Heart left ventricle (tissue), 16 donors: ENCODE data around the gene SLC9A7. TPM values are rescaled to one million over a fixed set of nuclear protein-coding genes. Genes with fewer than 3 reads are reported as not detected.

Source experiments
- ATAC-seq, 4 donors: fragments of 200-7000 bp; cut with Tn5 transposase; one replicate each; pipeline ENCODE4 v1.9.1; 2020 to 2022; ENCODE audit warnings: moderate library complexity in 4 of 4, mild to moderate bottlenecking in 3 of 4, moderate number of reproducible peaks in 1 of 4
- DNase-seq, 5 donors: peaks; one replicate each; pipeline ENCODE4 v3.0.0-alpha.2; 2020
- H3K27ac ChIP-seq, 12 donors: fragments of 200-600 bp; sonication (generic) in 4 of 12; one replicate each; pipeline versions ENCODE4 v1.5.0 to v1.8.0; 2016 to 2022; ENCODE audit warnings: mild to moderate bottlenecking in 2 of 12
- H3K27me3 ChIP-seq, 9 donors: fragments of 200-600 bp; sonication (generic) in 2 of 9; one replicate each; pipeline versions ENCODE4 v1.5.1 to v1.8.0; 2016 to 2022; ENCODE audit warnings: mild to moderate bottlenecking in 3 of 9
- H3K36me3 ChIP-seq, 9 donors: fragments of 200-600 bp; sonication (generic) in 2 of 9; one replicate each; pipeline versions ENCODE4 v1.5.0 to v1.8.0; 2018 to 2022; ENCODE audit warnings: mild to moderate bottlenecking in 2 of 9
- H3K4me1 ChIP-seq, 12 donors: fragments of 200-600 bp; sonication (generic) in 4 of 12; one replicate each; pipeline versions ENCODE4 v1.5.0 to v1.8.0; 2016 to 2022; ENCODE audit warnings: mild to moderate bottlenecking in 3 of 12
- H3K4me3 ChIP-seq, 12 donors: fragments of 200-600 bp; sonication (generic) in 4 of 12; one replicate each; pipeline versions ENCODE4 v1.5.0 to v1.8.0; 2017 to 2022; ENCODE audit warnings: mild to moderate bottlenecking in 9 of 12, moderate library complexity in 4 of 12
- H3K9me3 ChIP-seq, 12 donors: fragments of 200-600 bp; sonication (generic) in 4 of 12; one replicate each; pipeline versions ENCODE4 v1.5.0 to v1.8.0; 2016 to 2022; ENCODE audit warnings: mild to moderate bottlenecking in 1 of 12
- CTCF ChIP-seq, 12 donors: fragments of 200-600 bp; sonication (generic) in 4 of 12; IDR thresholded peaks; one replicate each; pipeline versions ENCODE4 v1.5.0 to v1.8.0; 2018 to 2022; ENCODE audit warnings: antibody characterized with exemption in 12 of 12, mild to moderate bottlenecking in 5 of 12
- POLR2A ChIP-seq, 2 donors: fragments of 450-650 bp; IDR thresholded peaks; one replicate each; pipeline ENCODE4 v1.6.1; 2017; ENCODE audit warnings: antibody characterized with exemption in 2 of 2, mild to moderate bottlenecking in 2 of 2, moderate library complexity in 2 of 2
- WGBS, 4 donors: extraction: QIAGEN DNeasy Blood & Tissue Kit in 2 of 4; methylation state at CpG; one replicate each; pipeline versions ENCODE4 v1.1.5 to v1.1.7; 2013 to 2018; 5-methylcytosine and 5-hydroxymethylcytosine counted together
- intact Hi-C, 10 donors: fragments of 100-400 bp; cut with DNase I; formaldehyde crosslinking; loops; one replicate each; pipeline versions ENCODE4 v1.11.1 to v1.14.2; 2022
- polyA plus RNA-seq, 2 donors: library from polyadenylated mRNA; stranded (reverse); fragments of 200-250 nt; gene quantifications; one replicate each; pipeline ENCODE4 v1.2.3, GENCODE V29; 2013
- total RNA-seq, 9 donors: library from RNA; depleted of rRNA in 2 of 9; stranded (reverse); fragments of >200 nt in 2 of 9; fragmentation: NEBNext Ultra II Directional in 3 of 9; extraction: Animal tissue kit (Norgen Biotek cat#: 25700) in 3 of 9; gene quantifications; one replicate each; pipeline versions ENCODE4 v1.1.0 to v1.2.4, GENCODE V29; 2016 to 2023
- donor health status: ischemic (EF 13 %, LVEDD 7.1; RV severe dilation, severe dysfunction).
- donor health status: healthy with polysubstance abuse.
- donor health status: DM: no; HTN: yes; CAD: no.
- donor health status: DM: no; HTN: no; CAD: no.
- donor health status: ischemic (EF 25% LVEDD 6.9; RV normal size, moderate dysfunction).
- donor health status: ischemic (EF 25% LVEDD 5.7; RV mildly dilated, moderate dysfunction).
- donor health status: healthy.
- donor health status: DM: yes; HTN: yes; CAD: no.
- donor health status: ischemic (EF 35%, LVEDD 5.7; RV mildly dilated, moderate dysfunction).
- donor health status: nonischemic (EF 11% LVEDD 7.7; RV severe dilation, severe dysfunction).
- donor health status: DM: yes; HTN: yes; CAD: no.
- donor health status: PGD.
- donor health status: ischemic (EF 29% LVEDD 5.4; RV normal size, mild dysfunction).
- donor health status: nonischemic (EF 23%, LVEDD 6.1; RV moderate dilation, normal function).

SLC9A7 gene
- total and polyA plus RNA-seq, 11 donors = 0.46 to 8.6 (median 2.3) TPM

DNA sequence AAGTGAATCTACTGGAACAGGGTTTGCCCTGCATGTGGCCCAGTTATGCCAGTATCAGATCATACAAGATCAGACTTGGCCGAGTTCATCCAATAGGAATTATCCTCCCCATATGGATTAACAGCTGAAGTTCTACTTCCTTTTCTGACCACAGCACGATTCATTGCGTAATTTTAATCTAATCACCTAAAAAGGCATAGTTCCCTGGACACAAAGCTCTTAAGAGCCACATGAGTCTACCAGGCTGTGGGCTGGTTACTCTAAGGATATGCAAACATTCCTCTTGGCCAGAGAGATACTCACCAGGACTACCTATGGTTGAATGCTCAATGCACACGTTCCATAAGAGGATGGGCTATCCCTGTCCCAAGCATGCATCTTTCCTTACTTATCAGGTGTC, 138.4 kb downstream of the SLC9A7 start:
- no peak for TF ChIP-seq POLR2A (IDR thresholded peaks at IDR 0.05)
- no peak for TF ChIP-seq CTCF (IDR thresholded peaks at IDR 0.05)
- DNase-seq = no peak
- ATAC-seq = no peak
- H3K27ac ChIP-seq = no peak overlapping the region
- no peak overlapping the region for H3K4me3 ChIP-seq
- H3K9me3 ChIP-seq = peaks cover 0 to 20% (median 0%) of the 10 kb centered on the region in 12 donors
- intact Hi-C loops = no loop called here
- H3K27me3 ChIP-seq = no peaks in the 10 kb centered on the region
- H3K36me3 ChIP-seq = no peaks in the 10 kb centered on the region
- 64 to 95% (median 84%) methylated on average over 4 of the region's 4 CpGs for WGBS, 4 donors
- H3K4me1 ChIP-seq = peaks cover 0 to 16% (median 2%) of the 10 kb centered on the region in 12 donors

- intact Hi-C loops = no loop called here
- TF ChIP-seq POLR2A (IDR thresholded peaks at IDR 0.05) = no peak
- no peak for TF ChIP-seq CTCF (IDR thresholded peaks at IDR 0.05)
- H3K4me3 ChIP-seq = no peak overlapping the region
- ATAC-seq = no peak
- no peak for DNase-seq
- no peaks in the 10 kb centered on the region for H3K27me3 ChIP-seq
- no peaks in the 10 kb centered on the region for H3K36me3 ChIP-seq
- H3K4me1 ChIP-seq = peaks cover 0 to 16% (median 2%) of the 10 kb centered on the region in 12 donors
- H3K9me3 ChIP-seq = peaks cover 0 to 20% (median 0%) of the 10 kb centered on the region in 12 donors
- H3K27ac ChIP-seq = no peak overlapping the region
Observed at GRCh38 chrX:46618947-46619346, 140.0 kb downstream of the SLC9A7 start.

GRCh38 chrX:46617906-46618305, 141.0 kb downstream of the SLC9A7 start:
- H3K27me3 ChIP-seq = no peaks in the 10 kb centered on the region
- H3K4me1 ChIP-seq = peaks cover 0 to 11% (median 1%) of the 10 kb centered on the region in 12 donors
- H3K9me3 ChIP-seq = peaks cover 0 to 20% (median 0%) of the 10 kb centered on the region in 12 donors
- intact Hi-C loops = no loop called here
- TF ChIP-seq POLR2A (IDR thresholded peaks at IDR 0.05) (no peak), CTCF (IDR thresholded peaks at IDR 0.05) (no peak)
- H3K27ac ChIP-seq = no peak overlapping the region
- ATAC-seq = no peak
- no peak overlapping the region for H3K4me3 ChIP-seq
- no peaks in the 10 kb centered on the region for H3K36me3 ChIP-seq
- no peak for DNase-seq

- H3K27ac ChIP-seq = no peak overlapping the region
- H3K27me3 ChIP-seq = no peaks in the 10 kb centered on the region
- intact Hi-C loops = no loop called here
- no peaks in the 10 kb centered on the region for H3K36me3 ChIP-seq
- TF ChIP-seq POLR2A (IDR thresholded peaks at IDR 0.05) (no peak), CTCF (IDR thresholded peaks at IDR 0.05) (no peak)
- no peak overlapping the region for H3K4me3 ChIP-seq
- DNase-seq (no peak), ATAC-seq (no peak)
- no peaks in the 10 kb centered on the region for H3K4me1 ChIP-seq
- H3K9me3 ChIP-seq = no peaks in the 10 kb centered on the region
- 78 to 89% (median 87%) methylated on average over 13 of the region's 13 CpGs for WGBS, 4 donors
Observed at GRCh38 chrX:46611658-46612362, 147.1 kb downstream of the SLC9A7 start.
